Measurements from ENCODE around the gene MPEG1.

The MPEG1 gene

GRCh38 chr11:59218893-59219292, 6.2 kb upstream of the MPEG1 start:
- DNase-seq (ENCODE audit: low read depth) = no peak
- TF ChIP-seq CTCF (conservative IDR thresholded peaks at IDR 0.05; ENCODE audit: low read length) = no peak
- H3K4me3 ChIP-seq (ENCODE audit: low read length) = no peak overlapping the region

GRCh38 chr11:59218319-59218718, 5.6 kb upstream of the MPEG1 start:
- no peak for TF ChIP-seq CTCF (conservative IDR thresholded peaks at IDR 0.05; ENCODE audit: low read length)
- DNase-seq (ENCODE audit: low read depth) = no peak

GRCh38 chr11:59216641-59217564, 4.2 kb upstream of the MPEG1 start:
- peak; percentile 58 for DNase-seq (ENCODE audit: low read depth)
- TF ChIP-seq CTCF (conservative IDR thresholded peaks at IDR 0.05; ENCODE audit: low read length) = no peak
- H3K4me3 ChIP-seq (ENCODE audit: low read length) = no peak overlapping the region; the same call in 1 of the 2 replicates

More at GRCh38 chr11:59218319-59218718, 5.6 kb upstream of the MPEG1 start:
- H3K4me3 ChIP-seq (ENCODE audit: low read length) = no peak overlapping the region

- no peak overlapping the region for H3K4me3 ChIP-seq (ENCODE audit: low read length)
- TF ChIP-seq CTCF (conservative IDR thresholded peaks at IDR 0.05; ENCODE audit: low read length) = no peak
- no peak for DNase-seq (ENCODE audit: low read depth)
Observed at GRCh38 chr11:59214141-59214893, 1.6 kb upstream of the MPEG1 start.

GRCh38 chr11:59212222-59212621, 505 bp downstream of the MPEG1 start:
- no peak overlapping the region for H3K4me3 ChIP-seq (ENCODE audit: low read length)
- no peak for TF ChIP-seq CTCF (conservative IDR thresholded peaks at IDR 0.05; ENCODE audit: low read length)
- DNase-seq (ENCODE audit: low read depth) = no peak

- DNase-seq (ENCODE audit: low read depth) = no peak
- H3K4me3 ChIP-seq (ENCODE audit: low read length) = no peak overlapping the region
- TF ChIP-seq CTCF (conservative IDR thresholded peaks at IDR 0.05; ENCODE audit: low read length) = no peak
Observed at GRCh38 chr11:59208956-59209355, 3.8 kb downstream of the MPEG1 start.
